ENCODE data around the gene SCAMP5.

Gene SCAMP5

GRCh38 chr15:74978077-74978476 lies 17.3 kb upstream of the SCAMP5 start:
- no peak for DNase-seq

GRCh38 chr15:74978503-74978902 lies 16.9 kb upstream of the SCAMP5 start:
- DNase-seq: no peak

DNA sequence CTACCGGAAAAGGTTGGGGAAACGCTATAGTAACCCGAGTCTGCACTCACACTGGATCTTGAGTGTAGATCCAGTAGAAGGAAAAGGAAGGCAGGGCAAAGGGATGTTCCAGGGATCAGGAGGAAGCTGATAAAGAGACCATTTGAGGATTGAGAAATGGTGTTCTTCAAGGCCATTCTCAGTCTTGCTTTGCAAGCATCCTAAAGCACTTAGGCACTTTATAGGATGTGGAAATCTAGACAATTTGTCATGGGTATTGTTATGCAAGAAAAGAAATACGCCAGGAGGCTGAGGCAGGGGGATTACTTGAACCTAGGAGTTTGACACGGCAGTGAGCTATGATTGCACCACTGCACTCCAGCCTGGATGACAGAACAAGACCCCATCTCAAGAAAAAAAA lies 13.2 kb upstream of the SCAMP5 start:
- no peak for DNase-seq

DNA sequence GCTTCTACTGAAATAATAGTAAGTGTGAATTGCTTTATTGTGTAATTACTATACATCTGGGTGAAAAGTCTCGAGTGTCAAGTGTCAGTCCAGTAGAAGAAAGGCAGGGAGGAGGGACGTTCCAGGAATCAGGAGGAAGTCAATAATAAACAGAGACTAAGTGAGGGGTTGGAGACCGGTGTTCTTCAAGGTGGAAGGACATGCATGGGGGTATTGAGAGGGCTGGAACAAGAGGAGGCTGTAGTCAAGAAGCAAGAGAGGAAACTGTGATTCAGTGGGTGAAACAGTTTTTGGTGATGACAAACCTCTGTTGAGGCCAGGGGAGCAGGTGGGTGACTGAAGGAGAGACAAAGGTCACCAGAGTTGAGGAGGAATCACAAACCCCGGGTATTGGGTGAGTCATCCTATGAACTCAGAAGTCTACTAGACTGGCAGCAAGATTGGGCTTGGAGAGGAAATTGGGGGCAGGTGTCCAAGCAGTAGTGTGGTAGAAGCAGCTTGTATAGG lies 11.6 kb upstream of the SCAMP5 start:
- no peak for DNase-seq

GRCh38 chr15:74988007-74988800 lies 7.2 kb upstream of the SCAMP5 start:
- no peak for DNase-seq

DNA sequence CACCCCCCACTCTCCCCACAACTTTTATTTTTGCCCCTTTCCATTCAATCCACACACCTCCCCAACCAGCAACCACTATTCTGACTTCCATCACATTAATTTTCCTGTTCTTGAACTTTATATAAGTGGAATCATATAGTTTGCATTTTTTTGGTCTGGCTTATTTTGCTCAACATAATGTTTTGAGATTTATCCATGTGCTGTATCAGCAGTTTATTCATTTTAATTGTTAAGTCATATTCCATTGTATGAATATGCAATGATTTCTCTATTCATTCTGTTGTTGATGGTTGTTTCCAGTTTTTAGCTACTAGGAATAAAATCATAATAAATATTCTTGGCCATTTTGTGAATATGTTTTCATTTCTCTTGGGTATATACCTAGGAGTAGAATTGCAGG lies 5.8 kb upstream of the SCAMP5 start:
- DNase-seq: no peak

- DNase-seq: no peak
Observed at GRCh38 chr15:74992619-74993018, 2.7 kb upstream of the SCAMP5 start.

DNA sequence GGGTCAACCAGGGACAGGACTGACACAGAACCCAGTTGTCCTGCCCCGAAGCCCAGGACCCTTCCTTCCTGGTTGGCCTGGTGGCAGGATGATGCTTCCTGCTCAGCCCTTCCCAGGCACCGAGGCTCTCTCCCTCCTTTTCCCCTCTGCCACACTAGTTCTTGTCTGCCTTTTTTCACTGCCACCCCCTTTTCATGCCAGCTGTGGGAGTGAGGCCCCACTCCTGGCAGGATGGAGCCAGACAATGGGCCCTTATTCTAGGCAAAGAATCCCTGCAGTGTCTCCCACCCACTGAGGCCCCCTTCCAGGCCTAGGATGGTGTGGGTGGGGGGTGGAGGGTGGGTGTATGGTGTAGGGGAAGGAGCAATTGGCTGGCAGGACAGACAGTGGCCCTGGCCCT lies 1.1 kb upstream of the SCAMP5 start:
- DNase-seq: peak; percentile 38 to 49

GRCh38 chr15:74994685-74995084 lies 678 bp upstream of the SCAMP5 start:
- DNase-seq: no peak

DNA sequence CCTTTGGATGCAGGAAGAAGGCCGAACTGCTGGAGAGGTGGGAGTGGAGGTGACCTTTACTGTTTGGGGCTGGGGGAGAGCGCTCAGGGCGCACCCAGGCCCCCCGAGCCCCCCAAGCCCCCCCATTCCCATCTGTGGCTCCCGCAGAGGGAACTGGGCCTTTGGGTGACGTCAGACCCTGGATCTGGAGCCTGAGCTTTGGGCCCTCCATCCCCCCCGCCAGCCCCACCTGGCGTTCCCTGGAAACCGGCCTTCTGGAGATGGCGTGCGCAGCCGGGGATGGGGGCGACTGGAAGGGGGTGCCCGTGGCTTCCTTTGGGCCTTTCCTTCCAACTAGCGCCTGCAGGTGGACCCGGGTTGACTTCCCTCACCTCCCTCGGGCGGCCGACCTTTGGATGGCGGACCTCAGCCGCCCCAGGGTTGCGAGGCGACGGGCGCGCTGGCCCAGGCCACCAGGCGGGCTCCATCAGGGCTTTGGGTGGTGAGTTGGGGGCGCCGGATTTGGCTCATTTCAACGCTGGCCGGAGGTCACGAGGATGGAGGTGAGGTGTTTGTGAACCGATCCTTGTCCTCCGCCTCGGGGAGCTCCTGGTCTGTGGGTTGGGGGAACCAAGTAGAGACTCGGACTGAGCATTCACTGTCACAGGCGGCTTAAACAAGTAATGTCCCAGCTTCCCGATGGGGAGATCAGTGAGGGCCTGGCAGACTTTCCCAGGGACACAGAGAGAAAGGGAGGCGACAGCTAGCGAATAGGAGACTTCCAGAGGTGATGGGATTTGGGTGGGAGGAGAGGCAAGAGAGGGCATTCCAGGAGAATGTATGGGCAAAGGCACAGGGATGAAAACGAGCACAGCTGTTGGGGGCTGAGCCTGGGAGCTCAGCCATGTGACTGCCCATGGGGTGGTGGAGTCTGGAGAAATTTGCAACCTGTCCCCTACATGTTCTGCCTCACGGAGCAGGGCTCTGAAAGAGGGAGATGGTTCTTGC lies 709 bp downstream of the SCAMP5 start:
- DNase-seq: no peak

- DNase-seq: no peak
Observed at GRCh38 chr15:74997141-74997540, 1.8 kb downstream of the SCAMP5 start.

DNA sequence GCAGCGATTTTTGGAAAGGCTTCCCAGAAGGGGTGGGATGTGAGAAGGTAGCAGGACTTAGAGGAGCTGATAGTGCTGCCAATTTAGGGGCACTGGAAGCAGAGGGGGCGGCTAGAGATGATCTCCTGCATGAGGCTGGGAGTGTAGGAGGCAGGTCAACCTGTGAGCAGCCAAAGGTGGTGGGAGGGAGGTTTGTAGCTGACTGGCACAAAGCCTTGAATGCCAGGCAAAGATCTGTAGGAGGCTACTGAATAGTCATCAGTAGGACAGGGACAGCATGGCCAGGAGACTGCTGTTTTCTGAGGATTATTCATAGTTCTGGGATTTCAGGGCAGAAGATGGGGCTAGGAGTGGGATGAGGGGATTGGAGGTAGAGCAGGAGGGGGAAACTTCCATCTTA lies 2.2 kb downstream of the SCAMP5 start:
- no peak for DNase-seq

DNA sequence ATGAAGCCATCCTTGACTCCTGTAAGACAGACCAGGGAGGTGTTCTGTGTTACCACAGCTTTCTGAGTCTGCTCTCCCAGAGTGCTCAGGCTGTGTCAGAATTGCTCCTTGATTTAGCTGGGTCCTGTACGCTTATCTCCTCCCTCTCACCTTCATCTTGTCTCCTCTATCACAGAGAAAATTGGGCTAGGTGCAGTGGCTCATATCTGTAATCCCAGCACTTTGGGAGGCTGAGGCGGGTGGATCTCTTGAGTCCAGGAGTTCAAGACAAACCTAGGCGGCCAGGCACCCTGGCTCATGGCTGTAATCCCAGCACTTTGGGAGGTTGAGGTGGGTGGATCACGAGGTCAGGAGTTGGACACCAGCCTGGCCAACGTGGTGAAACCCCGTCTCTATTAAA lies 5.9 kb downstream of the SCAMP5 start:
- no peak for DNase-seq

- no peak for DNase-seq
Observed at GRCh38 chr15:75002398-75002797, 7.0 kb downstream of the SCAMP5 start.

DNA sequence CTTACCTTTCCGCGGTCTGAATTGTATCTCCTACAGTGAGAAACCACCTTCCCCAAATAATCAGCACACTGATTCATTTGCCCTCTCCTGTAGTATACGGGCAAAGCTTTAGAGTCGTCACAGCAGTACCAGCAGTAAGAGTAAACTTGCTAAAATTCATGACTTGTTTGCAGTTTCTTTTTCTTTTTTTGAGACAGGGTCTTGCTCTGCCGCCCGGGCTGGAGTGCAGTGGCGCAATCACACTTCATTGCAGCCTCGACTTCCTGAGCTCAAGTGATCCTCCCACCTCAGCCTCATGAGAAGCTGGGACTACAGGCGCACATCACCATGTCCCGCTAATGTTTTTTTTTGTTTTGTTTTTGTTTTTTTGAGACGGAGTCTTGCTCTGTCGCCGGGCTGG lies 11.9 kb downstream of the SCAMP5 start:
- DNase-seq: no peak

GRCh38 chr15:75008221-75008625 lies 12.9 kb downstream of the SCAMP5 start:
- no peak for DNase-seq

- no peak for DNase-seq
Observed at GRCh38 chr15:75008629-75009326, 13.4 kb downstream of the SCAMP5 start.

DNA sequence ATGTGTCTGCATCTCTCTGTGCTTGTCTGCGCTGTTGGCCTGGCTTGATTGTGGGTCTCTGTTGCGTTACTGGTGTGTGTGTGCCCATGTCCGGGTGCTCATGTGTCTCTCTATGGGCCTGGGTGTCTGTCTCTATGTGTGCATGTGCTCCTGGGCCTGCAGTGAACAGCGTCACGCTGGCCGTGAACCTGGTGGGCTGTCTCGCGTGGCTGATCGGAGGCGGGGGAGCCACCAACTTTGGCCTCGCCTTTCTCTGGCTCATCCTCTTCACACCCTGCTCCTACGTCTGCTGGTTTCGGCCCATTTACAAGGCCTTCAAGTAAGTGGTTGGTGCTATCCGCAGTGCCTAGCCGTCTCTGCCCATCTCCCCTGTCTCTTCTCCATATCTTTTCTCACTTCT lies 21.1 kb downstream of the SCAMP5 start:
- no peak for DNase-seq

GRCh38 chr15:75019916-75020315 lies 24.6 kb downstream of the SCAMP5 start:
- no peak for DNase-seq

DNA sequence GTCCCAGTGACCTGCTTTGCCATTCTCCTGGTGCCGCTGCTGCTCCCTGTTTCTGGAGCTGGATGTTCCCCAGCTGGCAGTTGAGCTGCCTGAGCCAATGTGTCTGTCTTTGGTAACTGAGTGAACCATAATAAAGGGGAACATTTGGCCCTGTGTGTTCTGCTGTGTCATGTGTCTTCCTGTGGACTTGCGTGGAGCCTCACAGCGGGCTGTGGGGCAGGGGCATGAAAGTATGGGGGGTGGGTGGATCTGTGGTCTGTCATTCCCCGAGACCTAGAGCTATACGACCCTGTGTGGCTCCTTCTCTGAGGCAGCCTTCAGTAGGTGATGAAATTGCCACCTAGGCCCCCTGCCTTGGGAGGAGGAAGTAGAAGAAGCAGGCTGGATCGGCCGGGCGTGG lies 26.0 kb downstream of the SCAMP5 start:
- no peak for DNase-seq

DNA sequence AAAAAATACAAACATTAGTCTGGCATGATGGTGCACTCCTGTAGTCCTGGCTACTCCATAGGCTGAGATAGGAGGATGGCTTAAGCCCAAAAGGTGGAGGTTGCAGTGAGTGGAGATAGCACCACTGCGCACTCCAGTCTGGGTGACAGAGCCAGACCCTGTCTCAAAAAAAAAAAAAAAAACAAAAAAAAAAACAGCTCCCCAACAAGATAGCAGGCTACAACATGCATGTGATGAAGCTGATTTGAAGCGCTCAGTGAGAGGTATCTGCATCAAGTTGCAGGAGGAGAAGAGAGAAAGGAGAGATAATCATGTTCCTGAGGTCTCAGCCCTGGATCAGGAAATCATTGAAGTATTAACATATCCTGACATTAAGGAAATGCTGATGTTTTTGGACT lies 27.4 kb downstream of the SCAMP5 start:
- no peak for DNase-seq

GRCh38 chr15:75023181-75023871 lies 28.0 kb downstream of the SCAMP5 start, which contains the start of gene PPCDC:
TSS of gene PPCDC (plus strand) at chr15:75023590. CDS start at chr15:75028319, 4,729 bp downstream.
- DNase-seq: peak; percentile 95 to 96
